Neuron (in vitro differentiated cells): Measurements from ENCODE around the gene NFASC.

ENCODE experiments used
- H2AFZ ChIP-seq: one replicate; pipeline ENCODE4 v1.6.1; 2013; ENCODE audit warnings: low read depth, mild to moderate bottlenecking, inconsistent platforms, low read length, moderate library complexity
- H3K27me3 ChIP-seq: one replicate; pipeline ENCODE4 v1.6.1; 2013; ENCODE audit warnings: low read length; ENCODE audit not compliant: insufficient read depth
- H3K36me3 ChIP-seq: one replicate; pipeline ENCODE4 v1.6.1; 2013; ENCODE audit warnings: low read length; ENCODE audit not compliant: insufficient read depth
- H3K4me1 ChIP-seq: one replicate; pipeline ENCODE4 v1.6.1; 2013; ENCODE audit warnings: low read length; ENCODE audit not compliant: insufficient read depth
- H3K4me3 ChIP-seq: 2 replicates; pipeline ENCODE4 v1.5.1; 2013; ENCODE audit warnings: mild to moderate bottlenecking, low read length, moderate library complexity
- H3K9me3 ChIP-seq: one replicate; pipeline ENCODE4 v1.6.1; 2013; ENCODE audit warnings: low read length

The NFASC gene

DNA sequence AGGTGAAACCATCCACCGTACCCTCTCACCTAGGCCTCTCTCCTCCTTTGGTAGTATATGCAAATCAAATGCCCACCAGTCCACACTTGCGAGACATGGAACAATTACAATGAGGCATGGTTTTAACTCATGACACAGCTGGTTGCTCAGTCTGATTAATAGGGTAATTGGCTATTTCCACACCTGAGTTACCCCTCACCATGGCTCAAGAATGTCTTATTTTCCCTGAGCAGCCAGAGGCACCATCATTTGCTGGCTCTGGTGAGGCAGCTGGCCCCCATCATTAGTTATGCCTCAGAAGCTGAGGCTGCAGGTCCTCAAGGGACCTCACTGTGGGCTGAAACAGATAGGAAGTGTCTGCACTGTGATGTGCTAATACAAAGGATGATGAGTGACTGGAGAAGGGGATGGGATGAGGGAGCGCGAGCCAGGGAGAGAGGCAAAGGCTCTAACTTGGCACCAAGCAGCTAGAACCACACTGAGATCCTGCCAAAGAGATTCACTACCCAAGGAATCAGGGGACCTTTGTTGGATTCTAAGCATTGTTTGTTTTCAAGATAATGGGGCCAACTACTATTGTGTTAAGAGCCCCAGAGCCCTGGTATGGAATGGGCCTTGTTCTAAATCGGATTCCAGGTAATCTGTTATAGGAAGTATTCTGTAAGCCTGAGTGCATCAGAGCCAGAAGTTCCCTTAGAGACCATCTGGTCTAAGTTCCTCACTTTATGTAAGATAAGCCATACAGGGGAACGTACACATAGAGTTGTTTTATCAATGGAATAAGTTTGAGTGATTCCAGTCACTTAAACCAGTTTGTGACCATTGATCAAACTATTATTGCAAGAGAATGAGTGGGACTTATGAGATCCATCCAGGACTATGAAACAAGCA is 92.3 kb downstream of the NFASC start:
- no peak overlapping the region for H2AFZ ChIP-seq
- H3K36me3 ChIP-seq: no peaks in the 10 kb centered on the region
- no peak overlapping the region for H3K4me3 ChIP-seq
- H3K4me1 ChIP-seq: no peaks in the 10 kb centered on the region
- H3K9me3 ChIP-seq: no peaks in the 10 kb centered on the region
- no peaks in the 10 kb centered on the region for H3K27me3 ChIP-seq

DNA sequence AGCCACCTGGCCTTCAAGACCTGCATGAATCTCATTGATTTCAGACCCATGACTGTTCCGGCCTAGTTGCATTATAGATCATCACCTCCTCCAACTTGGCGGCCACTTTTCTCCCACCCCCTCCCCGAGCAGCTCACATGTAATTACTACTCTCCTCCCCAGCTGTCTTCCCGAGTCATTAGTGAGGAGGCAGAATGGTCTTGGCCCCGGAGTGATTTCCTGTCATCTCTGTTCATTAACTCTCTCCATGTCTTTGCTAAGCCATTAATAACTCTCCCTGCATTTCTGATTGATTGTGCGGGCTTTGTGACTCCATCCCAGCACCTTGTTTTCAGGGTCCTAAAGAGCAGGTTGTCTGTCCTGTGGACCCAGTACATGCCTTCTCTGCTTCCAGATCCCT is 96.8 kb downstream of the NFASC start:
- Histone ChIP-seq H3K9me3 (no peaks in the 10 kb centered on the region), H3K4me1 (no peaks in the 10 kb centered on the region), H3K4me3 (no peak overlapping the region), H3K27me3 (no peaks in the 10 kb centered on the region), H3K36me3 (no peaks in the 10 kb centered on the region), H2AFZ (no peak overlapping the region)

- Histone ChIP-seq H3K4me3 (no peak overlapping the region), H3K4me1 (no peaks in the 10 kb centered on the region), H3K27me3 (no peaks in the 10 kb centered on the region), H2AFZ (no peak overlapping the region), H3K9me3 (no peaks in the 10 kb centered on the region), H3K36me3 (no peaks in the 10 kb centered on the region)
Observed at GRCh38 chr1:204968135-204968534, 97.5 kb downstream of the NFASC start.

GRCh38 chr1:204968951-204969350 is 98.3 kb downstream of the NFASC start:
- no peaks in the 10 kb centered on the region for H3K4me1 ChIP-seq
- no peak overlapping the region for H3K4me3 ChIP-seq
- H3K27me3 ChIP-seq: no peaks in the 10 kb centered on the region
- no peaks in the 10 kb centered on the region for H3K36me3 ChIP-seq
- no peaks in the 10 kb centered on the region for H3K9me3 ChIP-seq
- no peak overlapping the region for H2AFZ ChIP-seq

GRCh38 chr1:204970937-204971336 is 100.3 kb downstream of the NFASC start:
- H2AFZ ChIP-seq: no peak overlapping the region
- H3K36me3 ChIP-seq: no peaks in the 10 kb centered on the region
- H3K27me3 ChIP-seq: no peaks in the 10 kb centered on the region
- no peak overlapping the region for H3K4me3 ChIP-seq
- no peaks in the 10 kb centered on the region for H3K4me1 ChIP-seq
- H3K9me3 ChIP-seq: no peaks in the 10 kb centered on the region

DNA sequence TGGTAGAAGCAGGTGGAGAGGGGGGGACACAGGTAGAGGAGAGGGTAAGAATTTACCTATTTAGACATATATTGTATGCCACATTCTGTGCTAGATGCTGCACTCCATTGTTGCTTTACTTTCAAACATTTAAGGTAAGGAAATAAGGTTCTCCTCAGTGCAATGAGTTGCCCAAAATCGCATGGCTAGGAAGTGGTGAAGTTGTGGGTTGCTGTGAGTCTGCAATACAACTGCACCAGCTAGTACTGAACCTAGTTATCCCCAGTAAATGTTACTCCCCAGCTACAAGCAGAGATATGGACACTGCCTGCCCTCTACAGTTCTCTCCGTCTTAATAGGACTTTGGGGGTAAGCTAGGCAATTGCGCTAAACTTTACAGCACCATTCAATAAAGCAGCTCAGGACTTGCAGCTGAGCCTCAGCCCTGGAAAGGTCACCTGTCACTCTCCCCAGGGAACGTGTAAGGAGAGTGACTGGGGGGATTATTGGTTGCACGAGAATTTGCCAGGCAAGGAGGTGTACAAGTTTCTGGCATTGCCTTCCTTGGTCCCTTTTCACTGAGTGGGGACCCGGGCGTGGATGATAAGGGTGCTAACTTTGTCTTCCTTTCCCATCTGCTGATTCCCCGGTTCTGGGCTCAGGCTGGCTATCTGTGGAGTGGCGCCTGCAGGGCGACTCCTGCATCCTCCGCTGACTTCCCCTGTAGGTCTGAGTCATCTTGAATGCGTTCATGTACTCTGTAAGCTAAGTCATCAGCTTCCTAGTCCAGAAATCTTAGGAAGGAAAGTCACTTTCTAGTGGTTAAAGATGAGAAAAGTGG is 101.1 kb downstream of the NFASC start:
- H3K36me3 ChIP-seq: no peaks in the 10 kb centered on the region
- H3K27me3 ChIP-seq: no peaks in the 10 kb centered on the region
- H3K4me3 ChIP-seq: no peak overlapping the region
- no peaks in the 10 kb centered on the region for H3K9me3 ChIP-seq
- H2AFZ ChIP-seq: no peak overlapping the region
- no peaks in the 10 kb centered on the region for H3K4me1 ChIP-seq

DNA sequence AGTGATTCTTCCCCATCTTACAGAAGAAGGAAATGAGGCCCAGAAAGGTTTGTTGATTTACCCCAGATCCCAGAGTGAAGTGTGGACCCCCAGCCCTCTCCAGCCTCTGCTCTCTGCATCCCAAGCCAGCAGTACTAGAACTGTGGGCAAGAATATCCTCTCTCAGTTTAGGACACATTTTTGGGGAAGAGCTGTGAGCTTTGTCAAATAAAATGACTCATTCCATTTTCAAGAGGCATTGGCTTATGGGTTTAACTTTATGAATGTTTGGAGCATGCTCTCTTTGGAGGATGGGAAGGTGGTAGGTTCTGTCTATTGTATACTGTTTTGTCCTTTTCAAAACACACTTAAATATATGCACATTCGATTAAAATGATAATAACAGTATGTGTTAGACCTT is 101.8 kb downstream of the NFASC start:
- H2AFZ ChIP-seq: no peak overlapping the region
- H3K9me3 ChIP-seq: no peaks in the 10 kb centered on the region
- H3K27me3 ChIP-seq: no peaks in the 10 kb centered on the region
- H3K4me1 ChIP-seq: no peaks in the 10 kb centered on the region
- no peak overlapping the region for H3K4me3 ChIP-seq
- no peaks in the 10 kb centered on the region for H3K36me3 ChIP-seq

- Histone ChIP-seq H3K36me3 (no peaks in the 10 kb centered on the region), H3K27me3 (no peaks in the 10 kb centered on the region), H2AFZ (no peak overlapping the region), H3K4me3 (no peak overlapping the region), H3K9me3 (no peaks in the 10 kb centered on the region), H3K4me1 (no peaks in the 10 kb centered on the region)
Observed at GRCh38 chr1:204973449-204973848, 102.8 kb downstream of the NFASC start.

- Histone ChIP-seq H3K36me3 (no peaks in the 10 kb centered on the region), H3K9me3 (no peaks in the 10 kb centered on the region), H2AFZ (no peak overlapping the region), H3K4me1 (no peaks in the 10 kb centered on the region), H3K27me3 (no peaks in the 10 kb centered on the region), H3K4me3 (no peak overlapping the region)
Observed at GRCh38 chr1:204974327-204974726, 103.7 kb downstream of the NFASC start.

GRCh38 chr1:204975021-204975420 is 104.4 kb downstream of the NFASC start:
- Histone ChIP-seq H3K9me3 (no peaks in the 10 kb centered on the region), H3K4me3 (no peak overlapping the region), H3K4me1 (no peaks in the 10 kb centered on the region), H2AFZ (no peak overlapping the region), H3K36me3 (no peaks in the 10 kb centered on the region), H3K27me3 (no peaks in the 10 kb centered on the region)

GRCh38 chr1:204975568-204976235 is 105.0 kb downstream of the NFASC start:
- no peaks in the 10 kb centered on the region for H3K36me3 ChIP-seq
- H3K27me3 ChIP-seq: no peaks in the 10 kb centered on the region
- no peak overlapping the region for H3K4me3 ChIP-seq

DNA sequence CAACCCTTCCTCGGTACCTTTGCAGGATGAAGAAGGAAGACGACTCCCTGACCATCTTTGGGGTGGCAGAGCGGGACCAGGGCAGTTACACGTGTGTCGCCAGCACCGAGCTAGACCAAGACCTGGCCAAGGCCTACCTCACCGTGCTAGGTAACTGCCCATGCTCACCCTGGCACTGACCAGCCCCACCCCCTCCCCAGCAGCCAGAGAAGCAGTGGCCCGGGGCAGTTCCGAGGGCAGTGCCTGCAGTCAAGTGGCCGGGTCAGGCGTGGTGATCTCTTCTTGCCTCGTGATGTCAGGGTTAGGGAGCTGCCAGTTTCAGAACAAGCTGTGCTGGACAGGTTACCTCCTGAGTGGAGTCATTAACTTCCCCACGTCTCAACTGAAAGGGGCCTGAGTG is 106.0 kb downstream of the NFASC start:
- Histone ChIP-seq H3K27me3 (no peaks in the 10 kb centered on the region), H3K9me3 (no peaks in the 10 kb centered on the region), H2AFZ (no peak overlapping the region), H3K36me3 (no peaks in the 10 kb centered on the region), H3K4me1 (no peaks in the 10 kb centered on the region), H3K4me3 (no peak overlapping the region)

More at GRCh38 chr1:204975568-204976235, 105.0 kb downstream of the NFASC start:
- H2AFZ ChIP-seq: no peak overlapping the region
- H3K4me1 ChIP-seq: no peaks in the 10 kb centered on the region
- H3K9me3 ChIP-seq: no peaks in the 10 kb centered on the region

DNA sequence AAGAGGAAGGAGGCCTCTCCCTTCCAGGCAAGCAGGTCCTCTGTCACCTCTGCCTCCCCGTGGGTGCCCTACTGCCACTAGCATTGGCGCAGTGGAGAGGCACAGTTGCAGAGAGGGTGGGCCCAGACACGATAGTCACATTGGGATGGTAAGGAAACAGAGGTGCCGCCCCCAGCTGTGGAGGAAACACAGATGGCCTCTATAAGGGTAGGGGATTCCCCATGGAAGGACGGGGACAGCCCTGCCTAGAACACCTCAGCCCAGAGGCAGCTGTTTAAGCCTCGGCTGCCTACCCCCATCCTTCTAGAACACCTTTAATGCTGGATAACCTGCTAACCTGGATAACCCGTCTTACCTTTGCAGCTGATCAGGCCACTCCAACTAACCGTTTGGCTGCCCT is 106.7 kb downstream of the NFASC start:
- Histone ChIP-seq H3K9me3 (no peaks in the 10 kb centered on the region), H3K4me1 (no peaks in the 10 kb centered on the region), H2AFZ (no peak overlapping the region), H3K27me3 (no peaks in the 10 kb centered on the region), H3K36me3 (no peaks in the 10 kb centered on the region), H3K4me3 (no peak overlapping the region)
